Measurements from ENCODE around the gene RPTN.

The RPTN gene, protein sequence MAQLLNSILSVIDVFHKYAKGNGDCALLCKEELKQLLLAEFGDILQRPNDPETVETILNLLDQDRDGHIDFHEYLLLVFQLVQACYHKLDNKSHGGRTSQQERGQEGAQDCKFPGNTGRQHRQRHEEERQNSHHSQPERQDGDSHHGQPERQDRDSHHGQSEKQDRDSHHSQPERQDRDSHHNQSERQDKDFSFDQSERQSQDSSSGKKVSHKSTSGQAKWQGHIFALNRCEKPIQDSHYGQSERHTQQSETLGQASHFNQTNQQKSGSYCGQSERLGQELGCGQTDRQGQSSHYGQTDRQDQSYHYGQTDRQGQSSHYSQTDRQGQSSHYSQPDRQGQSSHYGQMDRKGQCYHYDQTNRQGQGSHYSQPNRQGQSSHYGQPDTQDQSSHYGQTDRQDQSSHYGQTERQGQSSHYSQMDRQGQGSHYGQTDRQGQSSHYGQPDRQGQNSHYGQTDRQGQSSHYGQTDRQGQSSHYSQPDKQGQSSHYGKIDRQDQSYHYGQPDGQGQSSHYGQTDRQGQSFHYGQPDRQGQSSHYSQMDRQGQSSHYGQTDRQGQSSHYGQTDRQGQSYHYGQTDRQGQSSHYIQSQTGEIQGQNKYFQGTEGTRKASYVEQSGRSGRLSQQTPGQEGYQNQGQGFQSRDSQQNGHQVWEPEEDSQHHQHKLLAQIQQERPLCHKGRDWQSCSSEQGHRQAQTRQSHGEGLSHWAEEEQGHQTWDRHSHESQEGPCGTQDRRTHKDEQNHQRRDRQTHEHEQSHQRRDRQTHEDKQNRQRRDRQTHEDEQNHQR

DNA sequence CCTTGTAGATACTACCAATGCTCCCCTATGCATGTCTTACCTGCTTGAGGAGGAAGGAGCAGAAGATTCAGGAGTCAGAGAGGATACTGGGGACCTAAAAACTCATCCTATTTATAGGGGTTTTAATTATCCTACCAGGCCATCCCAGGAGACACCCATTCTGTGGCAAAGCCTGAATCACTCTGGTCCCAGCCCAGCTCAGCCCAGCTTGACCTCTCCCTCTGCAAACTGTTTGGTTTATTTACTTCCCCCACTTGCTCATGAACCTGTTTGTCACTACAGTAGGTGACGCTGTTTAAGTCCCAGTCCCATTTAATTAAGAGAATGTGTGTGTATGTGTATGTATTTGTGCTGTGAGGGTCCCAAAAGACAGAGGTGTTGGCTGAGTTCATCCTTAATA, at the start of gene RPTN:
RPTN (minus strand) TSS at position 85 of the 400 bp plus-strand sequence. CDS start 1,339 bp downstream, outside the sequence.
- no peak for DNase-seq

DNA sequence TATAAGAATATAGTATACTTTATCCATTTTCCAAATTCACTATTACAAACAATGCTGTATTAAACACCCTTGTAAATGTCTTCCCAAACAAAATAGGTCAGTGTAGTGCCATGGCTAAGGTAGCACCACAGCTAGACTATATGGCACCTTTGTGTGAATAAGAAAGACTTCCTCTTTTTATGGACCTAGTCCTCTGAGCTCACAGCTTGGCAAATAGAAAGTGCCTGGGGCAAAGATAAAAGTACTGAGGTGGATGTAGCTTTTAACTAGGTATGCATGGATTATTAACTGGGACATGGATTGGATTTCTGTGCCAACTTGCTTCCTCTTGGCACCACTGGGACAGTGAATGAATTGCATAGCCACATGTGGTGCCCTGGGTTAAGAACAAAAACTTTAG, 40.0 kb upstream of the RPTN start:
- no peak for DNase-seq

DNA sequence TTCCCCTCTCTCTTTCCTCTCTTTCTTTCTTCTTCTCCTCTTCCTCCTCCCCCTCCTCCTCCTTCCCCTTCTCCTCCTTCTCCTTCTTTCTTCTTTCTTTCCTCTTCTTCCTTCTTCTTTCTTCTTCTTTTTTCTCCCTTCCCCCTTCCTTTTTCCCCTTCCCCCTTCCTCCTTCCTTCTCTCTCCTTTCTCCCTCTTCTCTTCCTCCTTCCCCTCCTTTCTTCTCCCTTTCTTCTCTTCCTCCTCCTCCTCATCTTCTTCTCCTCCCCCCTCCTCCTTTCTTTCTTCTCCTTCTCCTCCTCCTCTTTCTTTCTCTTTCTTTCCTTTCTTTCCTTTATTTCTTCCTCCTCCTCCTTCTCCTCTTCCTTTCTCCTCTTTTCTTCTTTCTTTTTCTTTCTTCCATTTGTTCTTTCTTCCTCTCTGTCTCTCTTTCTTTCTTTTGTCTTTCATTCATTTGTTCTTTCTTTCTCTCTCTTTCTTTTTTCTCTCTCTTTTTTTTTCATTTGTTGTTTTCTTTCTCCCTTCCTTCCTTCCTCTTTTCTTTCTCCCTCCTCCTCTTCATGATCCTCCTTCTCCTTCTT, 38.4 kb upstream of the RPTN start:
- DNase-seq, result no peak

DNA sequence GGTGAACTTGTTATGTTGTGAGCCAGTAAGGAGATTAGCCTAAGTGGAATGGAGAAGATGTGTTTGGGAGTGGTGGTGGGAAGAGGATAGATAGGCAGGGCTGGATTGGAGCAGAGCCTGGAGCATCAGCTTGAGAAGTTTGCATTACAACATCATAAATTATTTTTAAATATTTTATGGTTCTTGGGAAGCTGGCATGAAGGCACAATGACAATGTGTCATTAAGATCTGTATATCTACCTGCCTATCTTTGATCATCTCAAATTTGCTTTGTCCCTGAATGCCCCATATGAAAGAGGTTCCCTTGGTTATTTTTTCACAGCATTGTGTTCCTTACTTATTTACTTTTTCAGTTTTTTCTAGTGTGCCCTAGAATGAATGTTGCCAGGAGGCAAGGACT, 32.7 kb upstream of the RPTN start:
- no peak for DNase-seq

DNA sequence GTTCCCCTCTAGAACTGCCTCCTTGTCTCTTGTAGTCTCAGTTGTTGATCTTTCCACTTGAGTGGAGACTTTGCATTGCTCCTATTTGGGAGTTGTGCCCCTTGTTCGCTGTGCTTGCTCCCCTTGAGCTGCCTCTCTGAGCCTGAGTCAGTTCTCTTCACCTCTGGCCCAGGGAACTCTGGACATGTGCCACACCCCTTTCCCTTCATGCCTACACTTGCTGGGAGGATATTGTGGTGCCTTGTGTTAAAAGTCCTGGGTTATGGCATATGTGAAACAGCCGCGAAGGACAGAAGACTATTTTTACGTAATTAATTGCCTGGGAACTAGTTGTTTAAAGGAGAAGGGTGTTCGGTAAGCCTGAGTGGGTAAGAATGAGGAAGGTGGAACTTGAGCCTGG, 32.2 kb upstream of the RPTN start:
- no peak for DNase-seq

DNA sequence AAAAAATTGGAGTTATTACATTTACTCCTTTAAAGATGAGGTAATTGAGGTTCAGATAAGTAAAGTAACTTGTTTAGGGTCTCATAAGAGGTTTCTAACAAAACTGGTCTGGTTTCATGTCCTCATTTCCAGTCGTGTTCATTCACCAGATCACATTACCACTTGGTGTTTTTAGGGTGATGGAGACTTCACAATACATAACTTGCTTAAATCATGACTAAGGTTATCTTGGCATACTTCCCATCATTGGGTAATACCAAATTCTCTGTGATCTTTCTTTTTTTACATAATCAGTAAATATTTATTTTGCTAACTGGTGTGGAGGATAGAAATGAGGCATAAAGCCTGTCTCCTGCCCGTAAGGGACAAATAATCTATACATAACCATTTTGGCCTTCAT, 31.6 kb upstream of the RPTN start:
- DNase-seq, result no peak

DNA sequence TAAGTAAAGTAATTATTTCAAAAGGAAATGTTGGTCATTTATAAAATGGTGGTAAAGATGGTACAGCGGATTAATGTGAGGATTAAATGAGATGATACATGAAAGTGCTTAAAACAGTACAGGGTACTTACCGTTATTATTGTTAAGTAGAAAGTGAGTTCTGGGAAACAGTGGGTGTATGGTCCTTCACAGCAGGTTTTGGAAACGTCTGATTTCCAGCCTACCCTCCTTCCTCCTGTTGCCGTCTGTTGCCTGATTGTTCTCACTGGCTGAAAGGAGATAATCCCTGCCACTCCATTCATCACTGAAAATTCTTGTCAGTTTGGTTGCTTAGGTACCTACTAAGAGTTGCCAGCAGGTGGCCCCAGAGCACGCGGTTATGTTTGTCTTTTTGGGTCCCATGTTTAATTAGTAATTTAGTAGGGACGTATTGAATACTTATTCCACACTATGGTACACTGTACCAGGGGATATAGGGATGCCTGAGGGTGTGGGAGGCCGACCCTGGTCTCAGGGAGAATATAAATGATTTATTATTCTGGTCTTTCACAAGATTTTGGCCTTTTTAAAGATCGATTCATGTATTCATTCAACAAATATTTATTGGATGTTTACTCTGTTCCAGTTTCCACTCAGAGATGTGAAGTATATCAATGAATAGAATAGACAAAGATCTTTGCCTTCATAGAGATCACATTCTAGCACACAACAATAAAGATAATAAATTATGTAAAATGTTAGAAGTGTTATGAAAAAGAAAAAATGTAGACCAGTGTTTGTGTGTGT, 30.8 kb upstream of the RPTN start:
- DNase-seq, result peak; percentile 36

DNA sequence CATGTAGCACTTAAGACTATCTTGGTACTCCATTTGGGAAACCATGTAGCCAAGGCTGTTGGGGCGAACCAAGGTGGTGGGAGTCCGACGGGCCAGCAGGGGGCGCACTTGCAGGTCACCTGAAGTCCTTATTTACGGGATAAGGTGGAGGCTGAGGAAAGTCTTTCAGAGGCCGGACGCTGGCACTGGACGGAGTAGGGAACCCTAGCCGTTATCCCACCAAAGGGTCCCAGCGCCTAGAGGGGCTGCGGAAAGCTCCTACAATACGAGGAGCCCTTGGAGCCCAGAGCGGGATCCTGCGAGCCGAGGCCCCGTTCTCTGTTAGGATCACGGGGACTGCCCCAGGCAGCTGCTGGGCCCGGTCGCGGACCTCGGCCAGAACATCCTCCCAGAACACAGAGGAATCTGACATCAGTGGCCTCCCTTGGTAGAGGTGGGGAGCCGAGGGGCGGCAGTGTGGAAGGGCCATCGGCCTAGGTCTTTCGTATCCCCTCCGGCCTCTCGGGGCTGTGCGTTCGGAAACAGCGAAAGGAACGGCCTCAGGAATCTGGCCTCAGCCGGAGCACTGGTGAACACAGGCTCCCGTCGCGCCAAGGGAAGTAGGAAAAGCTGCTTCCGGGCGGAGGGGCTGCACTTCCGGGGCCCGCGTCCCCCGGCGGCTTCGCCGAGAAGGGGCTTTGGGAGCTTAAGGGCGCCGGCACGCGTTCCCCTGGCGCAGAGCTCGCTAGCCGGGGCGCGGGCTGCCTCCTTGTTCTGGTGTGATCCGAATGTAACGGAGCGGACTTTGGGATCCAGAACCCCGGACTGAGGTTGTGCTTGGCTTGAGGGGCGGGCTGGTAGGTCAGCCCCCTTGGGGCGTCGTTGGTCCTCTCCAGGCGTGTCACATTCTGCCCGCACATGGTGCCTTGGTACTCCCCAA, 29.9 kb upstream of the RPTN start:
- no peak for DNase-seq

DNA sequence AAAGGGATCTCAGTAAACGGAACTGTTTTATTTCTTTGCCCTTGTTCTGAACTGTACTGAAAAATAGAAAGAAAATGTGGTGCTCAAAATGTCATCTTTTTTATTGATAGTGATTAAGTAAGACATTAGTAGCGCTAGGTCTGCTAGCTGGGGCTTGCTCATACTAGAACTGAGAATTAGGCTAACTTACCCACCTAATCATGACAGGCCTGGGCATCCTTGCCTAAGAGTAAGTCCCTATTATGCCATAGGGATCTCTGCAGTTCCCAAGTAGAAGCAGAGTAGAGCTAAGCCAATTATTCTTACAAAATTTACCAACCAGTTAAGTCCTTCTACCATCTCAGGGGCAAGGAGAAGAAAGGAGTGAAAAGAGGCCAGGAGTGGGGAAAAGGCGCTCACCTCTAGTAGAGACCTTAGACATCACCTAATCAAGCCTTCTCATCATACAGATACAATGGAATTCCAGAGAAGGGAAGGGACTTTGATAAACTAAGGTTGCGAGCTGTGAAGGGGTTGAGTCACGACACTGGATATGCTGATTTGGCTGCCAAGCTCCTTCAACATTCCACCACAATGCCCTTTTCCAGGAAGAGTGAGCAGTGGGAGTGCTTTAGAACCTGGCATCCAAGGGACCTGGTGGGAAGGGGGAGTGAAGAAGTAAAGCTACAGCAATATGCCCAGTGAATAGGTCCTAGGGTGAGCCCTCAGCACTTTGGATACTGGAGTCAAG, 27.7 kb upstream of the RPTN start:
- DNase-seq, result no peak

DNA sequence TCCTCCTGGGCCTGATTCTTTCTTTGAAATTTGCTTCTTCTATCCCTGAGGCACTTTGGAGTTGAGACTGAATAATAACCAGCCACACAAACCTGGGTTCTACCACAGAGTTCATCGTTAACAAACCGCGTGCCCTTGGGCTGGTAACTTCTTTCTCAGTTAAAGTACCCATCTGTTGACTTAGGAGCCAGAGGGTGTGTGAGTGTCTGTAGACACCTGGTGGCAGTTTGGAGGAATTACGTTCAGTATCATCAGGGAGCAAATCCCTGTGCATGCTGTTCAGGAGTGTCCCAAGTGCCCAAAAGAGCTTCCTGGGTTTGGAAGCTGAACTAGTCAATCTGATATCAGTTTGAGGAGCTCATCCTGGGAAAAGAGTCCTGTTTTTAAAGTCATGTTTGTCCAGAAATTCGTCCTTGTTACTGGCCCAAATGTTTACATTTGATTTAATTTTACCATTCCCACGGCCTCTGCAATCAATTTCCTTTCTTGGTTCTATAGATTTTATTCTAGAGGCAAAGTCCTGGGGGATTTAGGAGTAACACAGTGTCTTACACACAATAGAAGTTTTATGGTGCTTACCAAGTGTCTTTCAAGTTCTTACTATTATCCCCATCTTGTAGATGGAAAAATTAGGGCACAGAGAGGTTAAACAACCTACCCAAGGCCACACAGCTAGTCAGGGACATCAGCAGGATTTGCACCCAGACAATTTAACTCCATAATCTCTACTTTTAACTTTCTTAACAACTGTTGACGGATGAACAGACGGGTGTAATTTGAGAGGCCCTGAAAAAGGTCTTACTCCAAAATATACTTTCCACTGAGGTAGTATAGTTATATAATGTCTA, 26.7 kb upstream of the RPTN start:
- peak; percentile 12 for DNase-seq

DNA sequence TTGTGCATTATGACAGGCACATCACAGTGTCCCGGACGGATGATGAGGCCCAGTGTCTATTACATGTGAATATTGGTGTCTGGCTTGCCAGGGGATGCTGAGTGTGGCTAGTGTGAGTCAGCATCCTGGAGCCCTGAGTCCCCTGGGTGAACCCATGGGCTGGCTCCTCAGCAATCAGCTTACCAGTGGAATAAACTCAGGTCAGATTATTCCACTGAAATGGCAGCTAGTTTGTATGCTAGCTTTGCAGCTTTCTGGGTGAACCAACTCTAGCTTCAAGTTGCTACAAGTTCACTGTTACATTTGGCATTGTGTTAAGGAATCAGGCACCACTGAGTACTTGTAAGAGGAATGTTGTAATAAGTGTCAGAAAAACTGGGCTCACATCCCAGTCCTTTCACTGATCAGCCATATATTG, 23.9 kb upstream of the RPTN start:
- DNase-seq, result no peak

GRCh38 chr1:152182431-152182830, 23.4 kb upstream of the RPTN start:
- no peak for DNase-seq

GRCh38 chr1:152179566-152179965, 20.5 kb upstream of the RPTN start:
- DNase-seq, result no peak

DNA sequence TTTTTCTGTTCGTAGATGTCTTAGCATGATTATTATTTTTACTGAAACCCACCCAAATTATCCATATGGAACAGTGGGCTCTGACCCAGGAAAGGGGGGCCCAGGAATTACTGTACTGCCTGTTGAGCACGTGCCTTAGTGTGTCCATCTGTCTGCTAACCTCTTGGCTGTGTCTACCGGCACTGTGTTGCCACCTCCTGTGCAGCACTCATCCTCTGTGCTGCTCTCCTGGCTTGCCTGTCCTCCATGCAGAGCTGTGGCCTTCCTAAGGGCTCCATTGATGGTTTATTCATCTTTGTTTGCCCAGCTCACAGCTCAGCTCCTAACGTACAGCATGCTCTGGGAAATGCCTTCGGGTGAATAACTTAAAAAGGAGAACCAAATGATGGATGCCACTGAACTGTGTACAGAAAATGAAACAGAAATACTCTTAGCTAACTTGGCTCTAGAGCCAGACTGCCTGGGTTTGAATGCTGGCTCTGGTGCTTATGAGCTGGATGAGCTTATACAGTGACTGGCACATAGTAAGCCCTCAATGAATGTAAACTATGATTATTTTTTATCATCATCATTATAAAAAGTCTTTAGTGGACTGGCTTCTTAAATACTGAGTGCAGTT, 11.4 kb upstream of the RPTN start:
- DNase-seq, result no peak

DNA sequence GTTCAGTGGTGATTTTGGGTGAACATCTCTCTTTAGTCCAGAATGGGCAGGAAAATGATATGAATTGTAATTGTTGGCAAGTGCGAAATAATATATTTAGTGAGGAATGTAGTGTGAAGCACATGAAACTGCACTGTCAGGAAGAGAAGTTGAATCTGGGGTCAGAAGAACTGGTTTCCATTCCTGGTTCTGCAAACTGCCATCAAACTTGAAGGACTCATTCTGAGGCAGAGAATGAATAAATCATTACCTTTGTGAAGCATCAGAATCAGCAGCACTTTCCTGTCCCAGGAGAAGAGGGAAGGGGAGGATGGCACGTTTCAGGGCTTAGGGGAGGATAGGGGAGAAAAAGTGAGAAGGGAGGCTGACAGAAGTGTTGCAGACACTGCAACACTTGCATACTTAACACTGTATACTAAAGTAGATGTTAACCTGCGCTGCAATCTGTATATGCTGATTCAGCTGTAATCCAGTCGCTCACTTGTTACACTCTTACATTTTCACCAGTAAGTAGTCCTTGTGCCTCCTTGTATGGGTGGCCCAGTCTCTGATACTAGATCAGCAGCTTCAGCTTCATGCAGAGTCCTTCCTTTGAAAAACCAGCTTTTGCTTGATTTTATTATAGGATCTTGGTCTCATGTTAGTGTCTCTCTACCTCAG, 10.5 kb upstream of the RPTN start:
- DNase-seq, result no peak

- no peak for DNase-seq
Measured at GRCh38 chr1:152168535-152168868, 9.5 kb upstream of the RPTN start.

DNA sequence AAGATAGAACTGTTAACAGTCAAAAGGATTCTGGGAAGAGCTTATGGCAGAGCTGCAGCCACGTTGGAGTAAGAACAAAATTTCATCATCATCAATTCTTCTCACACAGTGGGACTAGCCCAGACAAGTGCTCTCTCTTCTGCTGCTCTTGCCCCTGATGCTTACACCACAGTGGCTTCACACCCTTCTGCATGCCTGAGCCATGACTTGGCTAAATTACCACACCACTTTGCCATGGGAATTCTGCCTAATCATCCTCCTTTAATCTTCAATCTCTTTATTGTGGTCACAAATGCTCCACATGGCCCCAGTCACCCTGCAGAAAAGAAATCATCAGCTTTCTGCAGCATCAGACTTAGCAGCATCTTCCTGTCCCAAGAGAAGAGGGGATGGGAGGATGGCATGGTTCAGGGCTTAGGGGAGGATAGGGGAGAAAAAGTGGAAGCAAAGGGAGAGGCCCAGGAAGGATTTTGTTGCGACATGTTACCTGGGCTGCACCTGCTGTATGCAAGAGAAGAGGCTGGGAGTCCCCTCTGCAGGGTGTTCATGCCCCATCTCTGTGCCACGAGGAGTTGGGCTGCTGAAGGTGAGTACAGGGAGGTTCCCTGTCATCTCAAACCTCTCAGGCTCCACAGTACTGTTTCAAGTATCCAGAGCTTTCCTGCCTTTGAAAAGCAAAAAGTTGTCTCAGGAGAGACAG, 9.0 kb upstream of the RPTN start:
- DNase-seq, result no peak

DNA sequence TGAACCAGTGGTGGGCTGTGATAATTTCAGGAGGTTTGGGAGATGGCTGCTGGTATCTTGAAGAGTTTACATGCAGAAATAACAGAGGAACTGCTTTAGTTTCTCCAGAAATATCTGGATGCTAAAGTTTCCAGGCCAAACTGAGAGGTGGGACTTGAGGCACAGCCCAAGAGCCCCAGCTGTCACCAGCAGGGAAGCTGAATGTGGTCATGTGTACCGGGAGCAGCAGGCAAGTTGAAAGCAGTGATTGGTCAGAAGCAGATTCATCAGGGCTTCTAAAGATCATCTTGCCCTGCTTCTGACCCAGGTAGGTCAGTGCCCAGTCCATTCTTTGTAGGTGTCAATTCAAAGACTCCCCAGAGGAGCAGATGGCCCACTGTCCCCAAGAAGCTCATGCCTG, 7.9 kb upstream of the RPTN start:
- DNase-seq, result no peak

Measured in NCI-H146 (cell line).